ENCODE measurements around the gene ZNF410. TPM values are rescaled to one million over a fixed set of nuclear protein-coding genes. Genes with fewer than 3 reads are reported as not detected.
"Not testable (repeated sequence)": the region's sequence is repeated elsewhere in the genome, so short reads cannot be mapped to it uniquely, and the experiment has no call there.

Gene ZNF410
- total and polyA plus RNA-seq, 9 donors = 26.4 to 41.5 (median 31.7) TPM

DNA sequence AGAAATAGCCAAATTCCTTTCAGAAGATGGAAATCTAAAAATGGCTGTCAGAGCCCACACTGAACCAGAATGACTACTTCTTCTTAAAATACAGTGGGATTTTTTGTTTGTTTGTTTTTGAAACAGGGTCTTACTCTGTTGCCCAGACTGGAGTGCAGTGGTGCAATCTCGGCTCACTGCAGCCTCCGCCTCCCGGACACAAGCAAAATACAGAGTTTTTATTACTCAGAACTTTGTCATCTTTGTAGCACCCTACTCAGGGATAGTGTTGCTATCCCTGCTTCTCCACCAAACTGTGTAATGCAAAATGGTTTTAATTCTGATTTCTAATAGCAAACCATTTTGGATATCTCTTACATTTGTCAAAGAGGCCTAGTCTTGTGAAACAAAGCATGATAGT, 16.4 kb downstream of the ZNF410 start:
- H3K4me3 ChIP-seq (ENCODE audit: low read length) = no peak overlapping the region
- no peaks in the 10 kb centered on the region for H3K4me1 ChIP-seq (ENCODE audit: control insufficient read depth, insufficient read depth, low read length)
- no peaks in the 10 kb centered on the region for H3K27me3 ChIP-seq (ENCODE audit: control insufficient read depth, insufficient read depth, low read length)
- H3K27ac ChIP-seq (ENCODE audit: low read length) = no peak overlapping the region
- WGBS (ENCODE audit: insufficient coverage) = no CpG with 5 or more reads among the region's 3 CpGs
- DNase-seq = no peak
- H3K9me3 ChIP-seq (replicated peaks; ENCODE audit: control insufficient read depth, low read depth, low read length) = no peaks in the 10 kb centered on the region
- H3K36me3 ChIP-seq (ENCODE audit: control insufficient read depth, insufficient read depth, low read length) = peaks cover 52% of the 10 kb centered on the region

DNA sequence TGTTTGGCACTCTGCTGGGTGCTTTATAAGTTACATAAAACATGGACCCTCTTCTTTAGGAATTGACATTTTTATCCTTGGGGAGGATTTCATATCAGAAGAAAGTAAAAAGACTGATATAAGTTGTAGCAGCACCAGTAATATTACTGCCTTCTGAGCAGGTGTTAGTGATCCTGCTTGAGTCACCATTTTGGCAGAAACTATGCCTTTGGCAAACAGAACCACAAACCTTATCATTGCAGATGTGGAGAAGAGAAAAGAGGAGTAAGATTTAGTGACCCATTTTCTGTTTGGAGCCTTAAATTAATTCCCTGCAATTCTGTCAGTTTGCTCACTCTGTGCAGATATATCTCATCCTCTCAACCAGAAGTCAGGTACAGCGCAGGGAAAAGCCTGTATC, 23.0 kb downstream of the ZNF410 start:
- Histone ChIP-seq H3K4me3 (ENCODE audit: low read length) (no peak overlapping the region), H3K4me1 (ENCODE audit: control insufficient read depth, insufficient read depth, low read length) (no peaks in the 10 kb centered on the region)
- 100% methylated on average over 1 of the region's 1 CpG for WGBS (ENCODE audit: insufficient coverage)

DNA sequence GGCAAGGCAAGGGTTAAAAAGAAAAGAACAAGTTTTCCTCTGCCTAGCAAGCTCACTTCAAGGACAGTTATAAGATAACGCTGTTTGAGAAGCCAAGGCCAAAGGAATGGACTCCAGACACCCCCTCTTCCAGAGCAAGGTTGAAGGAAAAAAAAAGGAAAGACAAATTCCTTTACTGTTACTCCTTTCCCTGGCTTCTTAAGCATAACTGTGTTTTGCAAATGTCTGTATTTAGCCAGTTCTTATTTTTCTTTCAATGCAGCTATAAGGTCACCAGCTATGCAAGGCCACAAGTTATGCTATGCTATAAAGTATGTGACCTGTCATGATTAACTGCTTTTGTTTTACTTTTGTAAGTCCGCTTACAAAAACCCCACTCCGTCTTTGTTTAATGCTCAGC, 26.6 kb downstream of the ZNF410 start:
- Histone ChIP-seq H3K36me3 (ENCODE audit: control insufficient read depth, insufficient read depth, low read length) (peaks cover 57% of the 10 kb centered on the region), H3K27ac (ENCODE audit: low read length) (no peak overlapping the region)
- no CpG with 5 or more reads among the region's 3 CpGs for WGBS (ENCODE audit: insufficient coverage)

More for the DNA sequence above, 23.0 kb downstream of the ZNF410 start:
- Histone ChIP-seq H3K27me3 (ENCODE audit: control insufficient read depth, insufficient read depth, low read length) (no peaks in the 10 kb centered on the region), H3K9me3 (replicated peaks; ENCODE audit: control insufficient read depth, low read depth, low read length) (no peaks in the 10 kb centered on the region), H3K27ac (ENCODE audit: low read length) (no peak overlapping the region), H3K36me3 (ENCODE audit: control insufficient read depth, insufficient read depth, low read length) (peaks cover 67% of the 10 kb centered on the region)
- no peak for DNase-seq

DNA sequence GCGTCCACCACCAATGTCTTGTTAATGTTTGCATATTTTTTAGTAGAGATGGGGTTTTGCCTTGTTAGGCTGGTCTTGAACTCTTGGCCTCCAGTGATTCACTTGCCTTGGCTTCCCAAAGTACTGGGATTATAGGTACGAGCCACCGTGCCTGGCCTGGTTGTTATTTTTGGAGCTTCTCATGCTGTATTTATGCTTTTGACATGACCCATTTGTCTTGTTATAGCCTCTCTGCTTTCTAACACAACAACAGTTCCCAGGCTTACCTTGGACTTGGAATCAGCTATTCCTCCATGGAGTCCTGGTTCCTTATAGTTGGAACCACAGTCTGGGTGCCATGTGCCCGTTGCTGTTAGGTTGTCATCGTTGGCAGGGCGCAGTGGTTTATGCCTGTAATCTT, 29.7 kb downstream of the ZNF410 start:
- WGBS (ENCODE audit: insufficient coverage) = 88% methylated on average over 4 of the region's 6 CpGs
- DNase-seq = no peak
- H3K27ac ChIP-seq (ENCODE audit: low read length) = no peak overlapping the region
- H3K36me3 ChIP-seq (ENCODE audit: control insufficient read depth, insufficient read depth, low read length) = peaks cover 53% of the 10 kb centered on the region
- H3K4me3 ChIP-seq (ENCODE audit: low read length) = no peak overlapping the region
- H3K9me3 ChIP-seq (replicated peaks; ENCODE audit: control insufficient read depth, low read depth, low read length) = no peaks in the 10 kb centered on the region
- no peaks in the 10 kb centered on the region for H3K4me1 ChIP-seq (ENCODE audit: control insufficient read depth, insufficient read depth, low read length)
- no peaks in the 10 kb centered on the region for H3K27me3 ChIP-seq (ENCODE audit: control insufficient read depth, insufficient read depth, low read length)

More for the DNA sequence above, 26.6 kb downstream of the ZNF410 start:
- no peaks in the 10 kb centered on the region for H3K27me3 ChIP-seq (ENCODE audit: control insufficient read depth, insufficient read depth, low read length)
- no peak overlapping the region for H3K4me3 ChIP-seq (ENCODE audit: low read length)
- H3K9me3 ChIP-seq (replicated peaks; ENCODE audit: control insufficient read depth, low read depth, low read length) = no peaks in the 10 kb centered on the region
- no peak for DNase-seq
- H3K4me1 ChIP-seq (ENCODE audit: control insufficient read depth, insufficient read depth, low read length) = no peaks in the 10 kb centered on the region

DNA sequence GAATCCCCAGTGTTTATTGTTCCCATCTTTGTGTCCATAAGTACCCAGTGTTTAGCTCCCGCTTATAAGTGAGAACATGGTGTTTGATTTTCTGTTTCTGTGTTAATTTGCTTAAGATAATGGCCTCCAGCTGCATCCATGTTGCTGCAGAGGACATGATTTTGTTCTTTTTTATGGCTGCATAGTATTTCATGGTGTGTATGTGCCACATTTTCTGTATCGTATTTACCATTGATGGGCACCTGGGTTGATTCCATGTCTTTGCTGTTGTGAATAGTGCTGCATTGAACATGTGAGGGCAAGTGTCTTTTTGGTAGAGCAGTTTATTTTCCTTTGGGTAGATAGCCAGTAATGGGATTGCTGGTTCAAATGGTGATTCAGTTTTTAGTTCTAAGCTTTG, 32.8 kb downstream of the ZNF410 start:
- peaks cover 55% of the 10 kb centered on the region for H3K36me3 ChIP-seq (ENCODE audit: control insufficient read depth, insufficient read depth, low read length)
- not testable (repeated sequence) for H3K27me3 ChIP-seq (ENCODE audit: control insufficient read depth, insufficient read depth, low read length); DNase-seq; H3K27ac ChIP-seq (ENCODE audit: low read length); H3K4me3 ChIP-seq (ENCODE audit: low read length); H3K4me1 ChIP-seq (ENCODE audit: control insufficient read depth, insufficient read depth, low read length); H3K9me3 ChIP-seq (replicated peaks; ENCODE audit: control insufficient read depth, low read depth, low read length)
- WGBS (ENCODE audit: insufficient coverage) = 100% methylated on average over 1 of the region's 2 CpGs

DNA sequence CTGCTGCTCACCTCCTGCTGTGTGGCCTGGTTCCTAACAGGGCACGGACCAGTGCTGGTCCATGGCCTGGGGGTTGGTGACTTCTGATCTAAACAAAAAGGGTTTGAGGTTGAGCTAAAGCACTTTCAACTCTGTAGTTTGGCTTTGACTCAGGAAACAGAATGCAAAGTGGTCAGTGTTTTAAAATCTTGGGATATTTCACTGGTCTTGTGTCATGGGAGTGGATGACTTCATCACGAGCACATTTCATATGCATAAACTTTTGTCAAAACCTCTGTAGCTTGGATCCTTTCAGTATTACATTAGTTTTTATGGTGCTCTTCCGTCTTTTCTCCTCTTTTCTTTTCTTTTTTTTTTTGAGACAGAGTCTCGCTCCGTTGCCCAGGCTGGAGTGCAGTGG, 37.7 kb downstream of the ZNF410 start:
- H3K4me3 ChIP-seq (ENCODE audit: low read length) = no peak overlapping the region
- H3K27ac ChIP-seq (ENCODE audit: low read length) = no peak overlapping the region
- peaks cover 71% of the 10 kb centered on the region for H3K36me3 ChIP-seq (ENCODE audit: control insufficient read depth, insufficient read depth, low read length)
- no peak for DNase-seq
- no peaks in the 10 kb centered on the region for H3K27me3 ChIP-seq (ENCODE audit: control insufficient read depth, insufficient read depth, low read length)
- H3K4me1 ChIP-seq (ENCODE audit: control insufficient read depth, insufficient read depth, low read length) = no peaks in the 10 kb centered on the region
- no peaks in the 10 kb centered on the region for H3K9me3 ChIP-seq (replicated peaks; ENCODE audit: control insufficient read depth, low read depth, low read length)
- 71% methylated on average over 2 of the region's 5 CpGs for WGBS (ENCODE audit: insufficient coverage)

DNA sequence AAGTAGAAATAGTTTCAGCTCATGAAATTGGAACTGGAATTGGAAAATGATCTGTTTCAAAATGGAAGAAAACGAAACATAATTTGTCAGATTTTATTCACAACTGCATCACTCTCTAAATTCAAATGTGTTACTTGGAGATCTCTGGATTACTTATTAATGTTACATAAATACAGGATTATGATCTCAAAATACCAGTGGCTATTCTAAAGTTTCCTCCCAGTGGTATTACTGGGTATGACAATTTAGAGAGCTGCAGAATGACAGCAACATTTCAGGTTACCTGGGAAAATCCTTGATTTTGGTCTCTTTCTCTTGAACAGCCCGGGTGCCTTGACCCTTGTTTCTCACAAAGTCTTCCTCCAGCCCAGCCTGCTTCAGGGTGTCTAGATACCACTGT, 49.0 kb downstream of the ZNF410 start:
- Histone ChIP-seq H3K27ac (ENCODE audit: low read length) (no peak overlapping the region), H3K9me3 (replicated peaks; ENCODE audit: control insufficient read depth, low read depth, low read length) (no peaks in the 10 kb centered on the region), H3K4me1 (ENCODE audit: control insufficient read depth, insufficient read depth, low read length) (no peaks in the 10 kb centered on the region), H3K27me3 (ENCODE audit: control insufficient read depth, insufficient read depth, low read length) (no peaks in the 10 kb centered on the region), H3K4me3 (ENCODE audit: low read length) (no peak overlapping the region), H3K36me3 (ENCODE audit: control insufficient read depth, insufficient read depth, low read length) (peaks cover 54% of the 10 kb centered on the region)
- no CpG with 5 or more reads among the region's 2 CpGs for WGBS (ENCODE audit: insufficient coverage)
- DNase-seq = no peak

DNA sequence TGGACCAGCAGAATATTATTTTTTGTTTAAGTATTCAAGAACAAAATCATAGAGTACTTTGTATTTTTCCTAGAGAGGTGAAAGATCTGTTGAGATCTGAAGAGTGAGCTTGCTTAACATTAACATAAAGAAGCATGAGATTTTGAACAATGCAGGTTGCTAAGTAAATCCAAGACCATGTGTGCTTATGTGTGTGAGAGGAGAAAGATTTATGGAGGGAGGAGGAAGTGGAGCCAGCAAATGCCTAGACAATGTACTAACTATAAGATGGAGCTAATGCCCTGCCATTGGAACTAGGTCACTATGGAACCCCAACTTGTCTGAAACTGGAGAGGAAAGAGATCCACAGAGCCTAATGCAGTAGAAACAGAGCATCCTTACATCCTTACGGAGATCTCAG, 49.9 kb downstream of the ZNF410 start:
- H3K27ac ChIP-seq (ENCODE audit: low read length) = no peak overlapping the region
- H3K9me3 ChIP-seq (replicated peaks; ENCODE audit: control insufficient read depth, low read depth, low read length) = no peaks in the 10 kb centered on the region
- H3K4me1 ChIP-seq (ENCODE audit: control insufficient read depth, insufficient read depth, low read length) = no peaks in the 10 kb centered on the region
- no CpG with 5 or more reads among the region's 1 CpG for WGBS (ENCODE audit: insufficient coverage)
- peaks cover 53% of the 10 kb centered on the region for H3K36me3 ChIP-seq (ENCODE audit: control insufficient read depth, insufficient read depth, low read length)
- no peak for DNase-seq
- no peaks in the 10 kb centered on the region for H3K27me3 ChIP-seq (ENCODE audit: control insufficient read depth, insufficient read depth, low read length)
- no peak overlapping the region for H3K4me3 ChIP-seq (ENCODE audit: low read length)

- Histone ChIP-seq H3K4me1 (ENCODE audit: control insufficient read depth, insufficient read depth, low read length) (no peaks in the 10 kb centered on the region), H3K4me3 (ENCODE audit: low read length) (no peak overlapping the region), H3K27ac (ENCODE audit: low read length) (no peak overlapping the region), H3K36me3 (ENCODE audit: control insufficient read depth, insufficient read depth, low read length) (peaks cover 50% of the 10 kb centered on the region), H3K9me3 (replicated peaks; ENCODE audit: control insufficient read depth, low read depth, low read length) (no peaks in the 10 kb centered on the region), H3K27me3 (ENCODE audit: control insufficient read depth, insufficient read depth, low read length) (no peaks in the 10 kb centered on the region)
- WGBS (ENCODE audit: insufficient coverage) = no CpG with 5 or more reads among the region's 2 CpGs
- no peak for DNase-seq
Measured at GRCh38 chr14:73937012-73937411, 50.4 kb downstream of the ZNF410 start.

DNA sequence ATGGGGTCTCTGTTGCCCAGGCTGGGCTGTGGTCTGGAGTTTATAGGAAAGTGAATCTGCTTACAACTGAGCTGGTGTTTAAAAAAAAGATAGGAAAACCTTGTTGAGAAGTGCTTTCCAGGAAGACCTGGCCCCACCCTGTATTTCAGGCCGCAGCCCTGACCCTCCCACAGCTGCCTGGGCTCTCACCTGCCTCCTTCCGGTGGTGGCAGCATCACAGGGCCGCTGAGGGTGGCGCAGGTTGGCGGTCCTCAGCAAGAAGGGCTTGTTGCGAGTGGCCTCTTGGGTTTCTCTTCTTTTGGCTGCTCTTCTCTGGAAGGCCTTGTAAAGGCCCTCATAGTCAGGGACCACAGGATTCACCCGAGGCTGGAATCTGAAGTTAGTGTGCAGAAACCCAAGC, 55.5 kb downstream of the ZNF410 start:
- WGBS (ENCODE audit: insufficient coverage) = 86% methylated on average over 7 of the region's 7 CpGs
- Histone ChIP-seq H3K4me1 (ENCODE audit: control insufficient read depth, insufficient read depth, low read length) (no peaks in the 10 kb centered on the region), H3K4me3 (ENCODE audit: low read length) (no peak overlapping the region), H3K36me3 (ENCODE audit: control insufficient read depth, insufficient read depth, low read length) (peaks cover 55% of the 10 kb centered on the region), H3K27ac (ENCODE audit: low read length) (no peak overlapping the region), H3K27me3 (ENCODE audit: control insufficient read depth, insufficient read depth, low read length) (no peaks in the 10 kb centered on the region), H3K9me3 (replicated peaks; ENCODE audit: control insufficient read depth, low read depth, low read length) (no peaks in the 10 kb centered on the region)
- no peak for DNase-seq

- no peaks in the 10 kb centered on the region for H3K9me3 ChIP-seq (replicated peaks; ENCODE audit: control insufficient read depth, low read depth, low read length)
- H3K4me1 ChIP-seq (ENCODE audit: control insufficient read depth, insufficient read depth, low read length) = no peaks in the 10 kb centered on the region
- no peak overlapping the region for H3K27ac ChIP-seq (ENCODE audit: low read length)
- peaks cover 51% of the 10 kb centered on the region for H3K36me3 ChIP-seq (ENCODE audit: control insufficient read depth, insufficient read depth, low read length)
- 53% methylated on average over 4 of the region's 4 CpGs for WGBS (ENCODE audit: insufficient coverage)
- H3K27me3 ChIP-seq (ENCODE audit: control insufficient read depth, insufficient read depth, low read length) = no peaks in the 10 kb centered on the region
- DNase-seq = peak; percentile 37
- no peak overlapping the region for H3K4me3 ChIP-seq (ENCODE audit: low read length)
Measured at GRCh38 chr14:73943083-73943482, 56.4 kb downstream of the ZNF410 start.

All from muscle of leg (tissue), 11 donors.